Esophagus squamous epithelium (tissue), 4 donors: Measurements from ENCODE around the gene CDKL4.

Experiments
- CTCF ChIP-seq, 6 experiments: fragments of 450-650 bp in 4 of 6; fragments of 200-600 bp in 2 of 6; sonication (generic) in 2 of 6; IDR thresholded peaks; one replicate each; pipeline ENCODE4 v1.5.1; 2016 to 2019; ENCODE audit warnings: antibody characterized with exemption in 6 of 6, mild to moderate bottlenecking in 4 of 6, moderate library complexity in 4 of 6
- POLR2A ChIP-seq, 4 donors: fragments of 450-650 bp; IDR thresholded peaks; one replicate each; pipeline ENCODE4 v1.6.1; 2017; ENCODE audit warnings: antibody characterized with exemption in 4 of 4, mild to moderate bottlenecking in 4 of 4, moderate library complexity in 3 of 4

- TF ChIP-seq CTCF (IDR thresholded peaks at IDR 0.05) (no peak), POLR2A (IDR thresholded peaks at IDR 0.05) (no peak)
These were observed 2.7 kb upstream of the CDKL4 start for GRCh38 chr2:39246382-39246980.
